Cerebellar cortex (tissue), 1 donor: ENCODE measurements around the gene GPATCH3.
"Not testable (repeated sequence)": the region's sequence is repeated elsewhere in the genome, so short reads cannot be mapped to it uniquely, and the experiment has no call there.

Source experiments
- DNase-seq: peaks from one replicate; pipeline ENCODE4 v3.0.0-alpha.2; 2015; ENCODE audit warnings: low spot score

GPATCH3 gene

GRCh38 chr1:26912147-26912490 lies 11.9 kb upstream of the GPATCH3 start:
- no peak for DNase-seq

- no peak for DNase-seq
Measured at GRCh38 chr1:26911399-26912146, 11.3 kb upstream of the GPATCH3 start.

GRCh38 chr1:26910343-26911160 lies 10.3 kb upstream of the GPATCH3 start:
- DNase-seq = no peak

GRCh38 chr1:26909951-26910342 lies 9.7 kb upstream of the GPATCH3 start:
- DNase-seq = no peak

GRCh38 chr1:26907071-26907917 lies 7.0 kb upstream of the GPATCH3 start:
- DNase-seq = no peak

- DNase-seq = no peak
Measured at GRCh38 chr1:26900815-26901511, 696 bp upstream of the GPATCH3 start.

GRCh38 chr1:26897351-26897750 lies 2.9 kb downstream of the GPATCH3 start:
- no peak for DNase-seq

- no peak for DNase-seq
Measured at GRCh38 chr1:26894263-26894662, 6.0 kb downstream of the GPATCH3 start.

GRCh38 chr1:26890467-26890796 lies 9.8 kb downstream of the GPATCH3 start:
- no peak for DNase-seq

GRCh38 chr1:26889551-26890466 lies 10.5 kb downstream of the GPATCH3 start, which contains the start of gene GPN2:
Gene GPN2 (minus strand): TSS chr1:26890283. CDS start chr1:26890096, 187 bp downstream.
- DNase-seq = peak; percentile 81

- DNase-seq = no peak
Measured at GRCh38 chr1:26888231-26888630, 12.0 kb downstream of the GPATCH3 start.

GRCh38 chr1:26887125-26887524 lies 13.1 kb downstream of the GPATCH3 start:
- DNase-seq = peak; percentile 37

- no peak for DNase-seq
Measured at GRCh38 chr1:26882696-26883463, 17.4 kb downstream of the GPATCH3 start.

GRCh38 chr1:26881611-26882010 lies 18.7 kb downstream of the GPATCH3 start:
- not testable (repeated sequence) for DNase-seq

- DNase-seq = no peak
Measured at GRCh38 chr1:26879793-26880192, 20.5 kb downstream of the GPATCH3 start.

GRCh38 chr1:26877326-26877725 lies 22.9 kb downstream of the GPATCH3 start:
- no peak for DNase-seq

GRCh38 chr1:26874896-26875295 lies 25.4 kb downstream of the GPATCH3 start:
- DNase-seq = no peak

- not testable (repeated sequence) for DNase-seq
Measured at GRCh38 chr1:26873097-26873496, 27.2 kb downstream of the GPATCH3 start.

- DNase-seq = peak; percentile 97
Measured at GRCh38 chr1:26864610-26865480, 35.4 kb downstream of the GPATCH3 start.
